Islet precursor cell (in vitro differentiated cells): ENCODE measurements around the gene EXOSC6.
"Not testable (repeated sequence)": the region's sequence is repeated elsewhere in the genome, so short reads cannot be mapped to it uniquely, and the experiment has no call there.

Experiments used
- DNase-seq: peaks from one replicate; pipeline ENCODE4 v3.0.0-alpha.2; 2018

The EXOSC6 gene

GRCh38 chr16:70198230-70198629 is 53.5 kb downstream of the EXOSC6 start:
- not testable (repeated sequence) for DNase-seq

GRCh38 chr16:70197611-70198010 is 54.1 kb downstream of the EXOSC6 start:
- not testable (repeated sequence) for DNase-seq
